HG03135 (cell line): ENCODE measurements around the gene ATP5PB.
A peak's percentile ranks its signal among the peaks of the same experiment; 100 is the strongest.

Source experiments
- ATAC-seq: cut with Tn5 transposase; IDR thresholded peaks from one replicate; pipeline ENCODE4 v1.9.1; 2021; ENCODE audit warnings: mild to moderate bottlenecking, moderate library complexity; ENCODE audit not compliant: unreplicated experiment

Gene ATP5PB, protein sequence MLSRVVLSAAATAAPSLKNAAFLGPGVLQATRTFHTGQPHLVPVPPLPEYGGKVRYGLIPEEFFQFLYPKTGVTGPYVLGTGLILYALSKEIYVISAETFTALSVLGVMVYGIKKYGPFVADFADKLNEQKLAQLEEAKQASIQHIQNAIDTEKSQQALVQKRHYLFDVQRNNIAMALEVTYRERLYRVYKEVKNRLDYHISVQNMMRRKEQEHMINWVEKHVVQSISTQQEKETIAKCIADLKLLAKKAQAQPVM

GRCh38 chr1:111448918-111449702 lies at the start of gene ATP5PB, which contains the start of gene WDR77:
ATP5PB (plus strand) TSS chr1:111449464; CDS start chr1:111449542, 78 bp downstream.
WDR77 (minus strand) TSS chr1:111449256; CDS start chr1:111449169, 87 bp downstream.
- peak; percentile 94 for ATAC-seq

- no peak for ATAC-seq
Measured at GRCh38 chr1:111399792-111400610, 49.3 kb upstream of the ATP5PB start.

GRCh38 chr1:111402083-111402482 lies 47.2 kb upstream of the ATP5PB start:
- ATAC-seq: no peak

DNA sequence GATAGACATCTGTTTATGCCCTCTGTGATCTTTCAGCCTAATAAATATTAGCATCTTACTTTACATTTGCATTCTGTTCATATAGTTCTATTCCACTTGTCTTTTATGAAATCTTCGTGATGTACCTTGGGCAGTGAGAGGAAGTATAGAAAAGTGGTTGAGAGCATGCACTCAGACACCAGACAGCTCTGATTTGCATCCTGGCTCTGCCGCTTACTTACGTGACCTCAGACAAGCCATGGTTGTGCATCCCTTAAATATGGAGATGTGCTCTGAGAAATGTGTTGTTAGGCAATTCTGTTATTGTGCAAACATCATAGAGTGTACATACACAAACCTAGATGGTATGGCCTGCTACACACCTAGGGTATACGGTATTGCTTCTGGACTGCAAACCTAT lies 44.7 kb upstream of the ATP5PB start:
- ATAC-seq: no peak

DNA sequence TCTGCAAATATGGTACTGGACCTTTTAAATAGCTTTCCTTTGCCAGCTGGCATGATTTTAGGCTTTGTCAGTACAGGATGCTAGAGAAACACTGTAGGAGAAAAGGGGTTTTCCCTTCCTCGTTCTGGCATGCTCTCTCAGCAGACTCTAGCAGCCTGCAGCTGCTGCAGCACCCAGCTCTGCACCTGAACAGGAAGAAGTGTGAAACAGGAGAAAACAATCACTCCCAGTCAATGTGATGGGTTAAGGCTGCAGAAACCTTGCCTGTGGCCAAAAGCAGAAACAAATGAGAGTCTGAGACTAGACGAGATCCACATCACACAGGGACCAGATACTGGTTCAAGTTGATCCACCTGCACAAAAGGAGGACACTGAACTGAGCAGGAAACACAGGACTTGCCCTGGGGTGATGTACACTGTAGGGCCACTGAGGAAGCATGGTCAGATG lies 42.9 kb upstream of the ATP5PB start:
- no peak for ATAC-seq

DNA sequence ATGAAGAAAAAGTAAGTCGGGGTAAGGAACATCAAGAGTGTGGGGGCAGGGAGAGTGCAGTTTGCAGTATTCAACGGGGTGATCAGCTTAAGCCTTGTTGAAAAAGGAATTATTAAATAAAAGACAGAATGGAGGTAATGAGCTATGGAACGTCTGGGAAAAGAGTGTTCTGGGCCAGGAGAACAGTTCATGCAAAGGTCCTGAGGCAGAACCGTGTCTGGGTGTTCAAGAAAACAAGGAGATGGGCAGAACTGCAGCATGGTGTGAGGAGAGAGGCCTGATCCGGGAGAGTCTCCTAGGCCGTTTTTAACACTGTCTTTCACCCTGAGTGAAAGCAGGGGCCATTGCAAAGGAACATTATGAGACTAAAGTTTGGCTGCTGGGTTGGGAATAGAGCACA lies 42.0 kb upstream of the ATP5PB start:
- ATAC-seq: no peak

- ATAC-seq: no peak
Measured at GRCh38 chr1:111412839-111413238, 36.4 kb upstream of the ATP5PB start.

- no peak for ATAC-seq
Measured at GRCh38 chr1:111414756-111415155, 34.5 kb upstream of the ATP5PB start.

GRCh38 chr1:111415461-111415860 lies 33.8 kb upstream of the ATP5PB start:
- no peak for ATAC-seq

- ATAC-seq: no peak
Measured at GRCh38 chr1:111417755-111418154, 31.5 kb upstream of the ATP5PB start.

GRCh38 chr1:111419037-111419436 lies 30.2 kb upstream of the ATP5PB start:
- no peak for ATAC-seq

- no peak for ATAC-seq
Measured at GRCh38 chr1:111420377-111420776, 28.9 kb upstream of the ATP5PB start.

GRCh38 chr1:111422546-111423391 lies 26.5 kb upstream of the ATP5PB start:
- ATAC-seq: no peak

GRCh38 chr1:111424281-111424680 lies 25.0 kb upstream of the ATP5PB start:
- no peak for ATAC-seq

DNA sequence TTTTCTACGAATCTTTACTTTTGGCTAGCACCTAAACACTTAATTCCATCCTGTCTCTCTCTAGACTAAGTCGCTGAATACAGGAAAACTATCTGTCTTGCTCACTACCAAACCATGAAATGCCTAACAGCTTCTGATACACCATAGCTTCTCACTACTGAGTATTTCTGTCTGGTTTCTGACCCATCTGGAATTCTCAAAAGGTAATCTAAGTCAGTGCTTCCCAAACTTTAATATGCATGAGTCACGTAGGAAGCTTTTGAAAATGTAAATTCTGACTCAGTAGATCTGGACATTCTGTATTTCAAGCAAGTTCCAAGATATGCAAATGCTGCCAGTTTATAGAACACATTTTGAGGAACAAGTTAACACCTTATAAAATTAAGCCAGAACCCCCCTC lies 12.5 kb upstream of the ATP5PB start:
- ATAC-seq: no peak

GRCh38 chr1:111439461-111440351 lies 9.6 kb upstream of the ATP5PB start:
- ATAC-seq: no peak

- ATAC-seq: no peak
Measured at GRCh38 chr1:111441573-111442192, 7.6 kb upstream of the ATP5PB start.

- ATAC-seq: no peak
Measured at GRCh38 chr1:111442457-111442856, 6.8 kb upstream of the ATP5PB start.

DNA sequence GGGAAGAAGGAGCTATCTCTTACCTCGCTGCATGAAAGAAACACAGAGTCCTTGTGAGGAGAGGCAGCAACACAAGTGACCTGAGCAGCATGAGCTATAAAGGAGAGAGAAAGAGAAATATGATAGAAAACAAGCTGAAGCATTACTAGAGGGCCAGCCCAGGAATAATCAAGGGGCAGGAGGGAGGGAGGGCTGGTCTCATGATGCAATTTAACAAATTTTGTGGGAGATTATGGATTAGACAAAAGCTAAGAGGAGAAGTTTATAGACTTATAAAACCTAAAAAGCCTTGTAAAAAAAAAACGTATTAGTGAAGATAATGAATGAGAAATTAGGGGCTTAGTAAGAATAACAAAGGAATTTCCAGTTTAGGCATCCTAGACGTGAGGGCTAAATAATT lies 5.2 kb upstream of the ATP5PB start:
- no peak for ATAC-seq
